SK-N-SH treated with all-trans-retinoic acid at 6 μM for 48 hours (cell line): ENCODE results near the gene ZNF783.

ENCODE experiments used
- ATAC-seq: fragments of 200-7000 bp; cut with Tn5 transposase; 3 replicates; pipeline ENCODE4 v1.9.1; 2020; ENCODE audit warnings: mild to moderate bottlenecking, moderate library complexity
- ARNTL ChIP-seq: fragments of 450-650 bp; formaldehyde crosslinking; IDR thresholded peaks from 2 replicates; pipeline ENCODE4 v1.5.0; 2020; ENCODE audit warnings: low read depth, mild to moderate bottlenecking, moderate library complexity, borderline replicate concordance
- BACH2 ChIP-seq: fragments of 250-450 bp; sonication (Bioruptor Pico); IDR thresholded peaks from 2 replicates; pipeline ENCODE4 v1.9.0; 2021; ENCODE audit warnings: mild to moderate bottlenecking, borderline replicate concordance
- CSDC2 ChIP-seq: fragments of 250-450 bp; sonication (Bioruptor Pico); IDR thresholded peaks from 2 replicates; pipeline ENCODE4 v1.5.0; 2020; ENCODE audit warnings: mild to moderate bottlenecking, moderate library complexity
- CSRNP3 ChIP-seq: fragments of 250-450 bp; sonication (Bioruptor Pico); IDR thresholded peaks from 2 replicates; pipeline ENCODE4 v1.5.1; 2021; ENCODE audit warnings: mild to moderate bottlenecking, moderate library complexity
- ESRRG ChIP-seq: fragments of 250-450 bp; sonication (Bioruptor Pico); IDR thresholded peaks from 2 replicates; pipeline ENCODE4 v1.6.1; 2021; ENCODE audit warnings: mild to moderate bottlenecking
- GLIS3 ChIP-seq: fragments of 250-450 bp; sonication (Bioruptor Pico); IDR thresholded peaks from 2 replicates; pipeline ENCODE4 v1.5.0; 2020; ENCODE audit warnings: mild to moderate bottlenecking, moderate library complexity
- ISL1 ChIP-seq: fragments of 250-450 bp; sonication (Bioruptor Pico); IDR thresholded peaks from 2 replicates; pipeline ENCODE4 v2.1.2; 2022; ENCODE audit warnings: mild to moderate bottlenecking, moderate library complexity
- OSR1 ChIP-seq: fragments of 250-450 bp; sonication (Bioruptor Pico); IDR thresholded peaks from 2 replicates; pipeline ENCODE4 v1.8.0; 2022; ENCODE audit warnings: moderate library complexity, mild to moderate bottlenecking, inconsistent platforms
- PPARA ChIP-seq: fragments of 250-450 bp; sonication (Bioruptor Pico); IDR thresholded peaks from 2 replicates; pipeline ENCODE4 v1.5.0; 2020; ENCODE audit warnings: mild to moderate bottlenecking, borderline replicate concordance
- RARB ChIP-seq: fragments of 250-450 bp; sonication (Bioruptor Pico); IDR thresholded peaks from 2 replicates; pipeline ENCODE4 v1.8.0; 2021; ENCODE audit warnings: mild to moderate bottlenecking, moderate library complexity
- SNAI2 ChIP-seq: fragments of 250-450 bp; sonication (Bioruptor Pico); IDR thresholded peaks from 2 replicates; pipeline ENCODE4 v1.5.0; 2020; ENCODE audit warnings: mild to moderate bottlenecking, moderate library complexity
- TCF4 ChIP-seq: fragments of 250-450 bp; sonication (Bioruptor Pico); IDR thresholded peaks from 2 replicates; pipeline ENCODE4 v1.8.0; 2021; ENCODE audit warnings: mild to moderate bottlenecking, moderate library complexity, borderline replicate concordance
- TOX ChIP-seq: fragments of 250-450 bp; sonication (Bioruptor Pico); IDR thresholded peaks from 2 replicates; pipeline ENCODE4 v1.8.0; 2021; ENCODE audit warnings: mild to moderate bottlenecking, moderate library complexity, borderline replicate concordance
- ZC3H10 ChIP-seq: fragments of 250-450 bp; sonication (Bioruptor Pico); IDR thresholded peaks from 2 replicates; pipeline ENCODE4 v1.5.1; 2021; ENCODE audit warnings: mild to moderate bottlenecking, moderate library complexity
- ZFP3 ChIP-seq: fragments of 250-450 bp; sonication (Bioruptor Pico); IDR thresholded peaks from 2 replicates; pipeline ENCODE4 v1.5.0; 2020; ENCODE audit warnings: mild to moderate bottlenecking, moderate library complexity
- ZFP30 ChIP-seq: fragments of 450-650 bp; formaldehyde crosslinking; IDR thresholded peaks from 2 replicates; pipeline ENCODE4 v1.5.0; 2022; ENCODE audit warnings: mild to moderate bottlenecking, moderate library complexity
- ZNF565 ChIP-seq: fragments of 450-650 bp; formaldehyde crosslinking; conservative IDR thresholded peaks from 2 replicates; pipeline ENCODE4 v1.5.0; 2020; ENCODE audit warnings: low read depth, mild to moderate bottlenecking, moderate library complexity
- ZNF70 ChIP-seq: fragments of 450-650 bp; formaldehyde crosslinking; IDR thresholded peaks from 2 replicates; pipeline ENCODE4 v1.5.0; 2020; ENCODE audit warnings: mild to moderate bottlenecking, moderate library complexity
- ZNF8 ChIP-seq: fragments of 450-650 bp; formaldehyde crosslinking; IDR thresholded peaks from 2 replicates; pipeline ENCODE4 v1.5.0; 2020; ENCODE audit warnings: mild to moderate bottlenecking, moderate library complexity
- TF ChIP-seq, protein P1 (sequence below): fragments of 250-450 bp; sonication (Bioruptor Pico); IDR thresholded peaks from 2 replicates; pipeline ENCODE4 v1.5.0; 2020; ENCODE audit warnings: mild to moderate bottlenecking, moderate library complexity
- TF ChIP-seq, protein P2 (sequence below): fragments of 250-450 bp; sonication (Bioruptor Pico); IDR thresholded peaks from 2 replicates; pipeline ENCODE4 v1.8.0; 2020; ENCODE audit warnings: mild to moderate bottlenecking, moderate library complexity, borderline replicate concordance
- TF ChIP-seq, protein P3 (sequence below): fragments of 250-450 bp; sonication (Bioruptor Pico); IDR thresholded peaks from 2 replicates; pipeline ENCODE4 v1.5.1; 2020; ENCODE audit warnings: low read depth, mild to moderate bottlenecking, moderate library complexity
- TF ChIP-seq, protein P4 (sequence below): fragments of 250-450 bp; sonication (Bioruptor Pico); IDR thresholded peaks from 2 replicates; pipeline ENCODE4 v1.8.0; 2021; ENCODE audit warnings: low read depth, mild to moderate bottlenecking, moderate library complexity, borderline replicate concordance

Gene ZNF783

GRCh38 chr7:149261829-149262617 lies at the start of gene ZNF783:
Gene ZNF783, plus strand, starts transcription at chr7:149262196. Its CDS starts 138 bp downstream, at chr7:149262334.
- ATAC-seq = peak; percentile 94
- no peak for TF ChIP-seq ESRRG (CRISPR knock-in tag)
- TF ChIP-seq, protein P1, sequence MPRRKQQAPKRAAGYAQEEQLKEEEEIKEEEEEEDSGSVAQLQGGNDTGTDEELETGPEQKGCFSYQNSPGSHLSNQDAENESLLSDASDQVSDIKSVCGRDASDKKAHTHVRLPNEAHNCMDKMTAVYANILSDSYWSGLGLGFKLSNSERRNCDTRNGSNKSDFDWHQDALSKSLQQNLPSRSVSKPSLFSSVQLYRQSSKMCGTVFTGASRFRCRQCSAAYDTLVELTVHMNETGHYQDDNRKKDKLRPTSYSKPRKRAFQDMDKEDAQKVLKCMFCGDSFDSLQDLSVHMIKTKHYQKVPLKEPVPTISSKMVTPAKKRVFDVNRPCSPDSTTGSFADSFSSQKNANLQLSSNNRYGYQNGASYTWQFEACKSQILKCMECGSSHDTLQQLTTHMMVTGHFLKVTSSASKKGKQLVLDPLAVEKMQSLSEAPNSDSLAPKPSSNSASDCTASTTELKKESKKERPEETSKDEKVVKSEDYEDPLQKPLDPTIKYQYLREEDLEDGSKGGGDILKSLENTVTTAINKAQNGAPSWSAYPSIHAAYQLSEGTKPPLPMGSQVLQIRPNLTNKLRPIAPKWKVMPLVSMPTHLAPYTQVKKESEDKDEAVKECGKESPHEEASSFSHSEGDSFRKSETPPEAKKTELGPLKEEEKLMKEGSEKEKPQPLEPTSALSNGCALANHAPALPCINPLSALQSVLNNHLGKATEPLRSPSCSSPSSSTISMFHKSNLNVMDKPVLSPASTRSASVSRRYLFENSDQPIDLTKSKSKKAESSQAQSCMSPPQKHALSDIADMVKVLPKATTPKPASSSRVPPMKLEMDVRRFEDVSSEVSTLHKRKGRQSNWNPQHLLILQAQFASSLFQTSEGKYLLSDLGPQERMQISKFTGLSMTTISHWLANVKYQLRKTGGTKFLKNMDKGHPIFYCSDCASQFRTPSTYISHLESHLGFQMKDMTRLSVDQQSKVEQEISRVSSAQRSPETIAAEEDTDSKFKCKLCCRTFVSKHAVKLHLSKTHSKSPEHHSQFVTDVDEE (CRISPR knock-in tag) = peak; percentile 75
- TF ChIP-seq ZC3H10 (CRISPR knock-in tag) = 0 out of 2 replicates have a peak, but pooled peaks have one; percentile 59
- peak; percentile 15; the same call in 1 of the 2 replicates for TF ChIP-seq ISL1 (CRISPR knock-in tag)
- TF ChIP-seq RARB (CRISPR knock-in tag) = no peak
- no peak for TF ChIP-seq ARNTL (CRISPR knock-in tag)
- TF ChIP-seq, protein P2, sequence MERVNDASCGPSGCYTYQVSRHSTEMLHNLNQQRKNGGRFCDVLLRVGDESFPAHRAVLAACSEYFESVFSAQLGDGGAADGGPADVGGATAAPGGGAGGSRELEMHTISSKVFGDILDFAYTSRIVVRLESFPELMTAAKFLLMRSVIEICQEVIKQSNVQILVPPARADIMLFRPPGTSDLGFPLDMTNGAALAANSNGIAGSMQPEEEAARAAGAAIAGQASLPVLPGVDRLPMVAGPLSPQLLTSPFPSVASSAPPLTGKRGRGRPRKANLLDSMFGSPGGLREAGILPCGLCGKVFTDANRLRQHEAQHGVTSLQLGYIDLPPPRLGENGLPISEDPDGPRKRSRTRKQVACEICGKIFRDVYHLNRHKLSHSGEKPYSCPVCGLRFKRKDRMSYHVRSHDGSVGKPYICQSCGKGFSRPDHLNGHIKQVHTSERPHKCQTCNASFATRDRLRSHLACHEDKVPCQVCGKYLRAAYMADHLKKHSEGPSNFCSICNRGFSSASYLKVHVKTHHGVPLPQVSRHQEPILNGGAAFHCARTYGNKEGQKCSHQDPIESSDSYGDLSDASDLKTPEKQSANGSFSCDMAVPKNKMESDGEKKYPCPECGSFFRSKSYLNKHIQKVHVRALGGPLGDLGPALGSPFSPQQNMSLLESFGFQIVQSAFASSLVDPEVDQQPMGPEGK (CRISPR knock-in tag) = no peak
- TF ChIP-seq PPARA = no peak
- TF ChIP-seq ZNF8 = no peak
- TF ChIP-seq ZNF565 (CRISPR knock-in tag) = no peak
- TF ChIP-seq TOX (CRISPR knock-in tag) = no peak
- TF ChIP-seq ZFP3 = peak; percentile 63
- TF ChIP-seq, protein P3, sequence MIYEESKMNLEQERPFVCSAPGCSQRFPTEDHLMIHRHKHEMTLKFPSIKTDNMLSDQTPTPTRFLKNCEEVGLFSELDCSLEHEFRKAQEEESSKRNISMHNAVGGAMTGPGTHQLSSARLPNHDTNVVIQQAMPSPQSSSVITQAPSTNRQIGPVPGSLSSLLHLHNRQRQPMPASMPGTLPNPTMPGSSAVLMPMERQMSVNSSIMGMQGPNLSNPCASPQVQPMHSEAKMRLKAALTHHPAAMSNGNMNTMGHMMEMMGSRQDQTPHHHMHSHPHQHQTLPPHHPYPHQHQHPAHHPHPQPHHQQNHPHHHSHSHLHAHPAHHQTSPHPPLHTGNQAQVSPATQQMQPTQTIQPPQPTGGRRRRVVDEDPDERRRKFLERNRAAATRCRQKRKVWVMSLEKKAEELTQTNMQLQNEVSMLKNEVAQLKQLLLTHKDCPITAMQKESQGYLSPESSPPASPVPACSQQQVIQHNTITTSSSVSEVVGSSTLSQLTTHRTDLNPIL = no peak
- TF ChIP-seq ZNF70 (CRISPR knock-in tag) = no peak
- no peak for TF ChIP-seq OSR1 (CRISPR knock-in tag)
- TF ChIP-seq, protein P4, sequence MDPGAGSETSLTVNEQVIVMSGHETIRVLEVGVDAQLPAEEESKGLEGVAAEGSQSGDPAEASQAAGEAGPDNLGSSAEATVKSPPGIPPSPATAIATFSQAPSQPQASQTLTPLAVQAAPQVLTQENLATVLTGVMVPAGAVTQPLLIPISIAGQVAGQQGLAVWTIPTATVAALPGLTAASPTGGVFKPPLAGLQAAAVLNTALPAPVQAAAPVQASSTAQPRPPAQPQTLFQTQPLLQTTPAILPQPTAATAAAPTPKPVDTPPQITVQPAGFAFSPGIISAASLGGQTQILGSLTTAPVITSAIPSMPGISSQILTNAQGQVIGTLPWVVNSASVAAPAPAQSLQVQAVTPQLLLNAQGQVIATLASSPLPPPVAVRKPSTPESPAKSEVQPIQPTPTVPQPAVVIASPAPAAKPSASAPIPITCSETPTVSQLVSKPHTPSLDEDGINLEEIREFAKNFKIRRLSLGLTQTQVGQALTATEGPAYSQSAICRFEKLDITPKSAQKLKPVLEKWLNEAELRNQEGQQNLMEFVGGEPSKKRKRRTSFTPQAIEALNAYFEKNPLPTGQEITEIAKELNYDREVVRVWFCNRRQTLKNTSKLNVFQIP = no peak
- 0 out of 2 replicates have a peak, but pooled peaks have one; percentile 46 for TF ChIP-seq SNAI2
- TF ChIP-seq GLIS3 (CRISPR knock-in tag) = no peak
- TF ChIP-seq CSDC2 = peak; percentile 93
- no peak for TF ChIP-seq CSRNP3
- TF ChIP-seq TCF4 (CRISPR knock-in tag) = no peak
- no peak for TF ChIP-seq ZFP30 (CRISPR knock-in tag)
- no peak for TF ChIP-seq BACH2 (CRISPR knock-in tag)

DNA sequence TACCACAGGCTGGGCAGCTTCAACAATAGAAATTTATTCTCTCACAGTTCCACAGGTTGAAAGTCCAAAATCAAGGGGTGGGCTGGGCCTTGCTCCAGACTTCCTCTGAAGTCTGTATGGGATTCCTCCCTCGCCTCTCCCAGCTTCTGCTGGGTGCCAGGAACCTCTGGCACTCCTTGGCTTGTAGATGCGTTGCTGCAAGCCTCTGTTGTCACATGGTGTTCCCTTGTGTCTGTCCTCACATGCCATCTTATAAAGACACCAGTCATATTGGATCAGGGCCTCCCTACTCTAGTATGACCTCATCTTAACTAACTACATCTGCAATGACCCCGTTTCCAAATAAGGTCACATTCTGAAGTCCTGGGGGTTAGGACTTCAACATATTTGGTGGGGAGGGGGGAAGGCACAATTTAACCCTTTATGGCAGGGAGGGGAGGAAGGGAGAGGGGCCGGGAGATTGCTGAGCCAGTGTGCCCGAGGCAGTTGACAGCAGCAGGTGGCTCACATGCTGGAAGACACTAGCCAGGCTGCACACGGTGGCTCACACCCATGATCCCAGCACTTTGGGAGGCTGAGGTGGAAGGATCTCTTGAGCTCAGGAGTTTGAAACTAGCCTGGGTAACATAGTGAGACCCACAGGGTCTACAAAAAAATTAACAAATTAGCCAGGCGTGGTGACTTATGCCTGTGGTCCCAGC lies 47.8 kb upstream of the ZNF783 start:
- no peak for ATAC-seq
- TF ChIP-seq OSR1 (CRISPR knock-in tag) (no peak), ISL1 (CRISPR knock-in tag) (no peak), ZNF565 (CRISPR knock-in tag) (no peak), RARB (CRISPR knock-in tag) (no peak), ZNF70 (CRISPR knock-in tag) (no peak), ZFP30 (CRISPR knock-in tag) (no peak), CSDC2 (no peak)
- TF ChIP-seq, protein P4 = no peak
- TF ChIP-seq, protein P3 = no peak
- TF ChIP-seq, protein P1 (CRISPR knock-in tag) = no peak
